ENCODE measurements around the gene PPM1L. TPM values are rescaled to one million over a fixed set of nuclear protein-coding genes. Genes with fewer than 3 reads are reported as not detected.

PPM1L gene
- polyA plus RNA-seq, 1 experiment, result 0.66 TPM

DNA sequence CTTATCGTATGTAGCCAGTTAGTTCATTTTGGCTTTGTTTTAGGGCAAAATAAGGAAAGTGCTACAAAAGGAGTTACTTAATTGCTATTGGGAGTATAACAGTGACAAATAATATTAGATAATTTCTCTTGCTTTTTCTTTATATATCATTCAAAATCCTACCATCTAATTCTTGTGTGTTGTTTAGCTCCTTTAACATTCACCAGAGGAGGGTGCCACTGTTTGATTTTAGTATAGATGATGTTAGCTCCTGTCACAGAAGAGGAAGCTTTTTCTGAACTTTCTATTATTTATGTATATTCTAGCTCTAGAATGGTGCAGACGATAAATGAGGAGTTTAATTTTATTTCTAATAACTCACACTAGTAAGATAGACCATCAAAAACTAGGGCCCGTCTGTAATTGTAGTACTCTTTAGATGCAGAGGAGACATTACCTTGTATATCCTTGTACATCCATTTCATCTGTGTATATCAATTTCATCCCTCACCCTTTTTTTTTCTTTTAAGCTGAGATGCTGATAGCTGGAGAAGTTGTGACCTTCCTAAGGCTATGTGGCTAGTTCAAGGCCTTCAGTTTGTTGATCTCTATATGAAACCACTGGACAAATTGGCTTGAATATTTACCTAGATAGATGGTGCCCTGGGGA, 3.0 kb downstream of the PPM1L start:
- POLR2A ChIA-PET, result no interaction called here
- H3K27me3 ChIP-seq (ENCODE audit: control insufficient read depth, insufficient read depth, low read length), result peaks cover 13% of the 10 kb centered on the region
- H3K36me3 ChIP-seq (ENCODE audit: control insufficient read depth, insufficient read depth, low read length), result no peaks in the 10 kb centered on the region
- no peak for DNase-seq (ENCODE audit: low read depth)
- H3K4me3 ChIP-seq (ENCODE audit: low read depth, low read length), result no peak overlapping the region
- CTCF ChIA-PET, result no interaction called here
- TF ChIP-seq, protein P1, sequence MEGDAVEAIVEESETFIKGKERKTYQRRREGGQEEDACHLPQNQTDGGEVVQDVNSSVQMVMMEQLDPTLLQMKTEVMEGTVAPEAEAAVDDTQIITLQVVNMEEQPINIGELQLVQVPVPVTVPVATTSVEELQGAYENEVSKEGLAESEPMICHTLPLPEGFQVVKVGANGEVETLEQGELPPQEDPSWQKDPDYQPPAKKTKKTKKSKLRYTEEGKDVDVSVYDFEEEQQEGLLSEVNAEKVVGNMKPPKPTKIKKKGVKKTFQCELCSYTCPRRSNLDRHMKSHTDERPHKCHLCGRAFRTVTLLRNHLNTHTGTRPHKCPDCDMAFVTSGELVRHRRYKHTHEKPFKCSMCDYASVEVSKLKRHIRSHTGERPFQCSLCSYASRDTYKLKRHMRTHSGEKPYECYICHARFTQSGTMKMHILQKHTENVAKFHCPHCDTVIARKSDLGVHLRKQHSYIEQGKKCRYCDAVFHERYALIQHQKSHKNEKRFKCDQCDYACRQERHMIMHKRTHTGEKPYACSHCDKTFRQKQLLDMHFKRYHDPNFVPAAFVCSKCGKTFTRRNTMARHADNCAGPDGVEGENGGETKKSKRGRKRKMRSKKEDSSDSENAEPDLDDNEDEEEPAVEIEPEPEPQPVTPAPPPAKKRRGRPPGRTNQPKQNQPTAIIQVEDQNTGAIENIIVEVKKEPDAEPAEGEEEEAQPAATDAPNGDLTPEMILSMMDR (IDR thresholded peaks at IDR 0.05; ENCODE audit: insufficient read depth, low read depth, low read length), result no peak

GRCh38 chr3:160763073-160763472, 7.0 kb downstream of the PPM1L start:
- ChIA-PET POLR2A (no interaction called here), CTCF (interaction anchor here (0.6 kb wide), 1 partner anchor 208 kb away, joined by 3 read pairs; no protein-coding TSS in a partner anchor)
- Histone ChIP-seq H3K27me3 (ENCODE audit: control insufficient read depth, insufficient read depth, low read length) (peaks cover under 1% of the 10 kb centered on the region), H3K4me3 (ENCODE audit: low read depth, low read length) (no peak overlapping the region), H3K36me3 (ENCODE audit: control insufficient read depth, insufficient read depth, low read length) (no peaks in the 10 kb centered on the region)
- DNase-seq (ENCODE audit: low read depth), result no peak
- TF ChIP-seq, protein P1 (IDR thresholded peaks at IDR 0.05; ENCODE audit: insufficient read depth, low read depth, low read length), result no peak

GRCh38 chr3:160765211-160765610, 9.2 kb downstream of the PPM1L start:
- POLR2A ChIA-PET, result no interaction called here
- H3K4me3 ChIP-seq (ENCODE audit: low read depth, low read length), result no peak overlapping the region
- no peak for DNase-seq (ENCODE audit: low read depth)
- H3K36me3 ChIP-seq (ENCODE audit: control insufficient read depth, insufficient read depth, low read length), result no peaks in the 10 kb centered on the region
- CTCF ChIA-PET, result interaction anchor here (0.7 kb wide), 1 partner anchor 11 kb away, joined by 4 read pairs; no protein-coding TSS in a partner anchor
- TF ChIP-seq, protein P1 (IDR thresholded peaks at IDR 0.05; ENCODE audit: insufficient read depth, low read depth, low read length), result no peak
- H3K27me3 ChIP-seq (ENCODE audit: control insufficient read depth, insufficient read depth, low read length), result no peaks in the 10 kb centered on the region

GRCh38 chr3:160768031-160768430, 12.0 kb downstream of the PPM1L start:
- H3K36me3 ChIP-seq (ENCODE audit: control insufficient read depth, insufficient read depth, low read length), result no peaks in the 10 kb centered on the region
- CTCF ChIA-PET, result no interaction called here

DNA sequence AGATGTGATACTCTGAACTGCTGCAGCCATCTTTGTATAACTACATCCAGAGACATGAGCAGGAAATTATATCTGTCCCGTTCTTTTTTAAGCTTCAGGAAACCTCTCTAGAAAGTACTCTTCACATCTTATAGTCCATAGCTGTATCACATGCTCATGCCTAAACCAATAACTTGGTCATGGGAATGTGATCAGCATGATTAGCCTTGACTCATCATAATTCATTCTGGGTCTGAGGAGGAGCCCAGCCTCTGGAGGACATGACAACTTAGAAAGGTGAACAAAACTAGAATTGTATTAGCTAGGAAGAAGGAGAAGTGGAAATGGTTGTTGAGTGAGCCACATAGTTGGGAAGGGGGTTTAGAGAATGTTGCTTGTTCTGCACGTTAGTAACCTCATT, 12.9 kb downstream of the PPM1L start:
- H3K27me3 ChIP-seq (ENCODE audit: control insufficient read depth, insufficient read depth, low read length), result 0 out of 2 replicates have a peak, but pooled peaks cover 1% of the 10 kb centered on the region
- H3K4me3 ChIP-seq (ENCODE audit: low read depth, low read length), result no peak overlapping the region
- TF ChIP-seq, protein P1 (IDR thresholded peaks at IDR 0.05; ENCODE audit: insufficient read depth, low read depth, low read length), result no peak
- POLR2A ChIA-PET, result no interaction called here
- CTCF ChIA-PET, result no interaction called here
- H3K36me3 ChIP-seq (ENCODE audit: control insufficient read depth, insufficient read depth, low read length), result no peaks in the 10 kb centered on the region
- no peak for DNase-seq (ENCODE audit: low read depth)

More at GRCh38 chr3:160768031-160768430, 12.0 kb downstream of the PPM1L start:
- no peak for DNase-seq (ENCODE audit: low read depth)
- Histone ChIP-seq H3K4me3 (ENCODE audit: low read depth, low read length) (no peak overlapping the region), H3K27me3 (ENCODE audit: control insufficient read depth, insufficient read depth, low read length) (no peaks in the 10 kb centered on the region)
- POLR2A ChIA-PET, result no interaction called here
- TF ChIP-seq, protein P1 (IDR thresholded peaks at IDR 0.05; ENCODE audit: insufficient read depth, low read depth, low read length), result no peak
